T47D (cell line): ENCODE measurements around the gene C11orf42.
A peak's percentile ranks its signal among the peaks of the same experiment; 100 is the strongest.

Experiments used
- DNase-seq, 2 experiments: peaks; one replicate each; pipeline versions ENCODE4 v3.0.0 to v3.0.0-alpha.2; 2011 to 2012; ENCODE audit warnings: low read depth in 1 of 2, low spot score in 1 of 2
- JUND ChIP-seq: IDR thresholded peaks from 2 replicates; pipeline ENCODE4 v1.6.1; 2012; ENCODE audit warnings: low read depth
- in situ Hi-C: cut with HindIII; loops from 2 replicates; pipeline ENCODE4 v1.10.0; 2016; ENCODE audit warnings: low sequenced_read_pairs, low pct_unique_long_range_greater_than_20kb

C11orf42 gene

GRCh38 chr11:6249770-6250555 lies 44.6 kb downstream of the C11orf42 start:
- in situ Hi-C loops = no loop called here
- no peak for TF ChIP-seq JUND

GRCh38 chr11:6251120-6251733 lies 45.9 kb downstream of the C11orf42 start:
- in situ Hi-C loops = no loop called here
- peak; percentile 21 to 65 for DNase-seq

More at GRCh38 chr11:6249770-6250555, 44.6 kb downstream of the C11orf42 start:
- DNase-seq = no peak

GRCh38 chr11:6251990-6252473 lies 46.7 kb downstream of the C11orf42 start:
- TF ChIP-seq JUND = no peak
- in situ Hi-C loops = no loop called here
- DNase-seq = no peak

More at GRCh38 chr11:6251120-6251733, 45.9 kb downstream of the C11orf42 start:
- TF ChIP-seq JUND = no peak

- DNase-seq = no peak
- no peak for TF ChIP-seq JUND
- in situ Hi-C loops = no loop called here
Measured at GRCh38 chr11:6253197-6253596, 47.8 kb downstream of the C11orf42 start.

GRCh38 chr11:6258141-6258540 lies 52.8 kb downstream of the C11orf42 start:
- in situ Hi-C loops = no loop called here
- TF ChIP-seq JUND = no peak
- DNase-seq = no peak

GRCh38 chr11:6258571-6259081 lies 53.3 kb downstream of the C11orf42 start:
- no peak for TF ChIP-seq JUND
- DNase-seq = no peak
- in situ Hi-C loops = no loop called here

- no peak for TF ChIP-seq JUND
- no peak for DNase-seq
- in situ Hi-C loops = no loop called here
Measured at GRCh38 chr11:6260207-6260726, 54.9 kb downstream of the C11orf42 start.
